ENCODE measurements around the gene TRIO. TPM values are rescaled to one million over a fixed set of nuclear protein-coding genes. Genes with fewer than 3 reads are reported as not detected.
A peak's percentile ranks its signal among the peaks of the same experiment; 100 is the strongest.

Gene TRIO
- total RNA-seq, 4 donors from 2014 or later, result 186 to 388 (median 285) TPM

DNA sequence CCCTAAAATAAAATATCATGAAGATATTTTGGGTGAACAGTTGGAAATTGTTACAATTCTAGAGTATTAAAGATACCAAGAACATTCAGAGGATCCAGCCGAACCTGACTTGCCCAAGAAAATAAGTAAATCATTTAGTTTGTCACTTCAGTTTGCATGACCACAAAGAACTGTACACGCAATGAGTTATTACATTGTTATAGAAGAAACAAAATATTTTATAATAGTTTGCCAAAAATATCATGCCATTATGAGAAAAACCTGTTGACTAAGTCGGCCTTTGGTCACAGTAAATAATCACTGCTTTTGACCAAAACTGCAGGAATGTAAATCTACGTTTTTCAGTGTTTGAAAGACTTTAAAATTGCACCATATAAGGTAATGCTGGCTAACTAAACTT is 27.9 kb downstream of the TRIO start:
- H3K27ac ChIP-seq, result peak overlapping the region in 2 of 4 donors; percentile 2 to 14
- H3K4me3 ChIP-seq, result no peak overlapping the region
- no peaks in the 10 kb centered on the region for H3K27me3 ChIP-seq
- TF ChIP-seq EP300 (IDR thresholded peaks at IDR 0.05; ENCODE audit: low read depth) (no peak), POLR2A (IDR thresholded peaks at IDR 0.05) (no peak), POLR2AphosphoS5 (IDR thresholded peaks at IDR 0.05) (no peak)
- TF ChIP-seq, protein P1, sequence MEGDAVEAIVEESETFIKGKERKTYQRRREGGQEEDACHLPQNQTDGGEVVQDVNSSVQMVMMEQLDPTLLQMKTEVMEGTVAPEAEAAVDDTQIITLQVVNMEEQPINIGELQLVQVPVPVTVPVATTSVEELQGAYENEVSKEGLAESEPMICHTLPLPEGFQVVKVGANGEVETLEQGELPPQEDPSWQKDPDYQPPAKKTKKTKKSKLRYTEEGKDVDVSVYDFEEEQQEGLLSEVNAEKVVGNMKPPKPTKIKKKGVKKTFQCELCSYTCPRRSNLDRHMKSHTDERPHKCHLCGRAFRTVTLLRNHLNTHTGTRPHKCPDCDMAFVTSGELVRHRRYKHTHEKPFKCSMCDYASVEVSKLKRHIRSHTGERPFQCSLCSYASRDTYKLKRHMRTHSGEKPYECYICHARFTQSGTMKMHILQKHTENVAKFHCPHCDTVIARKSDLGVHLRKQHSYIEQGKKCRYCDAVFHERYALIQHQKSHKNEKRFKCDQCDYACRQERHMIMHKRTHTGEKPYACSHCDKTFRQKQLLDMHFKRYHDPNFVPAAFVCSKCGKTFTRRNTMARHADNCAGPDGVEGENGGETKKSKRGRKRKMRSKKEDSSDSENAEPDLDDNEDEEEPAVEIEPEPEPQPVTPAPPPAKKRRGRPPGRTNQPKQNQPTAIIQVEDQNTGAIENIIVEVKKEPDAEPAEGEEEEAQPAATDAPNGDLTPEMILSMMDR (IDR thresholded peaks at IDR 0.05), result no peak
- in situ Hi-C loops (cut with MboI; ENCODE audit: low pct_ligation_motif_present in 1 of 4, low pct_unique_long_range_greater_than_20kb in 1 of 4, low sequenced_read_pairs in 3 of 4), result no loop called here
- H3K36me3 ChIP-seq, result no peaks in the 10 kb centered on the region
- H3K4me1 ChIP-seq, result peaks cover 17 to 73% (median 53%) of the 10 kb centered on the region in 4 donors
- DNase-seq, result no peak
- intact Hi-C loops (cut with DNase I; ENCODE audit: low total_unique reads), result no loop called here
- WGBS, 2 donors (ENCODE audit: low coverage in 1 of 2), result 49 to 64% methylated on average over 4 of the region's 4 CpGs
- no peaks in the 10 kb centered on the region for H3K9me3 ChIP-seq

DNA sequence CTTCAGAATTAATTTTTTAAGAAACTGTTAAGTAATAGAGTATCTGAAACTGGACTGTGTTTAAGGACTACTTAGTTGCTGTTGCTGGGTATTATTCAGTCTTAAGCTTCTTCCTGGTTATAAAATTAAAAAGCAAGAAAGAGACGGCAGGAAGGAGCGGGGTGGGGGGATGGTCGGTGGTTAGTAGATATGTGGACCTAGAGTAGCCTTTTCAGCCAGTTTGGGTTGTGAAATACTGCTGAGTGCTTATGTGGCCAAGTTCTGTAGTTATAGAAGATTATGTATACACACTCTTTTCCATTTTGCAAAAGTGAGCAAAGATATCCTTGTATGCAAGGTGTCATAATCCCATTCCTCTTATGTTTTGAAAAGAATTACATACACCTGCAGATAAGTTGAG is 28.5 kb downstream of the TRIO start:
- intact Hi-C loops (cut with DNase I; ENCODE audit: low total_unique reads), result no loop called here
- no peaks in the 10 kb centered on the region for H3K36me3 ChIP-seq
- peak overlapping the region; percentile 2 to 15 (median 9) for H3K27ac ChIP-seq
- TF ChIP-seq POLR2AphosphoS5 (IDR thresholded peaks at IDR 0.05) (no peak), EP300 (IDR thresholded peaks at IDR 0.05; ENCODE audit: low read depth) (no peak), POLR2A (IDR thresholded peaks at IDR 0.05) (no peak)
- TF ChIP-seq, protein P1 (IDR thresholded peaks at IDR 0.05), result no peak
- in situ Hi-C loops (cut with MboI; ENCODE audit: low pct_ligation_motif_present in 1 of 4, low pct_unique_long_range_greater_than_20kb in 1 of 4, low sequenced_read_pairs in 3 of 4), result no loop called here
- H3K4me3 ChIP-seq, result no peak overlapping the region
- H3K4me1 ChIP-seq, result peaks cover 17 to 71% (median 48%) of the 10 kb centered on the region in 4 donors
- no peaks in the 10 kb centered on the region for H3K27me3 ChIP-seq
- 35 to 42% methylated on average over 3 of the region's 3 CpGs for WGBS, 2 donors (ENCODE audit: low coverage in 1 of 2)
- no peaks in the 10 kb centered on the region for H3K9me3 ChIP-seq
- no peak for DNase-seq

- peak overlapping the region in 1 of 4 donors; percentile 14 for H3K27ac ChIP-seq
- peaks cover 17 to 72% (median 44%) of the 10 kb centered on the region in 4 donors for H3K4me1 ChIP-seq
- H3K27me3 ChIP-seq, result no peaks in the 10 kb centered on the region
- TF ChIP-seq EP300 (IDR thresholded peaks at IDR 0.05; ENCODE audit: low read depth) (no peak), POLR2AphosphoS5 (IDR thresholded peaks at IDR 0.05) (no peak), POLR2A (IDR thresholded peaks at IDR 0.05) (no peak)
- H3K9me3 ChIP-seq, result no peaks in the 10 kb centered on the region
- no peaks in the 10 kb centered on the region for H3K36me3 ChIP-seq
- 66 to 84% methylated on average over 4 to 5 of the region's 5 CpGs for WGBS, 2 donors (ENCODE audit: low coverage in 1 of 2)
- no peak for DNase-seq
- intact Hi-C loops (cut with DNase I; ENCODE audit: low total_unique reads) (no loop called here), in situ Hi-C loops (cut with MboI; ENCODE audit: low pct_ligation_motif_present in 1 of 4, low pct_unique_long_range_greater_than_20kb in 1 of 4, low sequenced_read_pairs in 3 of 4) (no loop called here)
- no peak overlapping the region for H3K4me3 ChIP-seq
These were observed 29.1 kb downstream of the TRIO start for GRCh38 chr5:14172149-14172795.

GRCh38 chr5:14173377-14174229 is 30.5 kb downstream of the TRIO start:
- no peaks in the 10 kb centered on the region for H3K36me3 ChIP-seq
- 71 to 81% methylated on average over 10 to 15 of the region's 15 CpGs for WGBS, 2 donors (ENCODE audit: low coverage in 1 of 2)
- H3K9me3 ChIP-seq, result no peaks in the 10 kb centered on the region
- H3K27me3 ChIP-seq, result no peaks in the 10 kb centered on the region
- H3K4me3 ChIP-seq, result no peak overlapping the region
- intact Hi-C loops (cut with DNase I; ENCODE audit: low total_unique reads) (no loop called here), in situ Hi-C loops (cut with MboI; ENCODE audit: low pct_ligation_motif_present in 1 of 4, low pct_unique_long_range_greater_than_20kb in 1 of 4, low sequenced_read_pairs in 3 of 4) (no loop called here)
- DNase-seq, result no peak
- H3K27ac ChIP-seq, result peak overlapping the region; percentile 18 to 24 (median 22)
- TF ChIP-seq, protein P1 (IDR thresholded peaks at IDR 0.05), result no peak
- no peak for TF ChIP-seq POLR2A (IDR thresholded peaks at IDR 0.05)
- no peak for TF ChIP-seq POLR2AphosphoS5 (IDR thresholded peaks at IDR 0.05)
- TF ChIP-seq EP300 (IDR thresholded peaks at IDR 0.05; ENCODE audit: low read depth), result no peak
- H3K4me1 ChIP-seq, result peaks cover 27 to 70% (median 37%) of the 10 kb centered on the region in 4 donors

All from transverse colon (tissue), 4 donors.